Measurements from ENCODE around the gene PRLHR.

DNA sequence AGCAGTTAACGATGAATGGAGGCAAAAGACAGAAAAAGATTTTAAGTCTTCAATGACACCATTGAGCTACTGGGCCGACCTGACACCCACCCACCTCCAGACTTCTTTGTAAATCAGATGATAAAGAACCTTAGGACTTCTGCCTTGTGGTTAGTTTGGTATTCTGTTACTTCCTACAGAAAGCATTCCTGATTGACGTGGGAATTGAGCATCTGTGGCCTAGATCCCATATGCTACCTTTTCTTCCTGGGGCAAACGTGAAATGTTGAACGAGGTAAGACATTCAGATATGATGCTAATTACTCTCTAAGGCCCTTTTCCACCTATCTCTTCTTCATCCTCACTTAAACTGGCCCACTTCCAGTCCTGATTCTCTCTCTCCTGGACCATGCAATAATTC lies 10.2 kb downstream of the PRLHR start:
- TF ChIP-seq, protein P1, sequence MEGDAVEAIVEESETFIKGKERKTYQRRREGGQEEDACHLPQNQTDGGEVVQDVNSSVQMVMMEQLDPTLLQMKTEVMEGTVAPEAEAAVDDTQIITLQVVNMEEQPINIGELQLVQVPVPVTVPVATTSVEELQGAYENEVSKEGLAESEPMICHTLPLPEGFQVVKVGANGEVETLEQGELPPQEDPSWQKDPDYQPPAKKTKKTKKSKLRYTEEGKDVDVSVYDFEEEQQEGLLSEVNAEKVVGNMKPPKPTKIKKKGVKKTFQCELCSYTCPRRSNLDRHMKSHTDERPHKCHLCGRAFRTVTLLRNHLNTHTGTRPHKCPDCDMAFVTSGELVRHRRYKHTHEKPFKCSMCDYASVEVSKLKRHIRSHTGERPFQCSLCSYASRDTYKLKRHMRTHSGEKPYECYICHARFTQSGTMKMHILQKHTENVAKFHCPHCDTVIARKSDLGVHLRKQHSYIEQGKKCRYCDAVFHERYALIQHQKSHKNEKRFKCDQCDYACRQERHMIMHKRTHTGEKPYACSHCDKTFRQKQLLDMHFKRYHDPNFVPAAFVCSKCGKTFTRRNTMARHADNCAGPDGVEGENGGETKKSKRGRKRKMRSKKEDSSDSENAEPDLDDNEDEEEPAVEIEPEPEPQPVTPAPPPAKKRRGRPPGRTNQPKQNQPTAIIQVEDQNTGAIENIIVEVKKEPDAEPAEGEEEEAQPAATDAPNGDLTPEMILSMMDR (IDR thresholded peaks at IDR 0.05; ENCODE audit: low read depth, low read length), result no peak
- TF ChIP-seq EZH2phosphoT487 (IDR thresholded peaks at IDR 0.05; ENCODE audit: low read depth), result no peak
